CD4-positive, alpha-beta T cell treated with Interferon gamma for 1 hour (primary cell): ENCODE results near the gene TMEM121B.

Source experiments
- DNase-seq: peaks from one replicate; pipeline ENCODE4 v3.0.0-alpha.2; 2020

Gene TMEM121B

GRCh38 chr22:17137861-17138425 is 16.8 kb upstream of the TMEM121B start:
- DNase-seq, result no peak

GRCh38 chr22:17137170-17137569 is 16.0 kb upstream of the TMEM121B start:
- no peak for DNase-seq

- no peak for DNase-seq
Observed at GRCh38 chr22:17135153-17135760, 14.1 kb upstream of the TMEM121B start.

GRCh38 chr22:17133137-17133536 is 12.0 kb upstream of the TMEM121B start:
- no peak for DNase-seq

DNA sequence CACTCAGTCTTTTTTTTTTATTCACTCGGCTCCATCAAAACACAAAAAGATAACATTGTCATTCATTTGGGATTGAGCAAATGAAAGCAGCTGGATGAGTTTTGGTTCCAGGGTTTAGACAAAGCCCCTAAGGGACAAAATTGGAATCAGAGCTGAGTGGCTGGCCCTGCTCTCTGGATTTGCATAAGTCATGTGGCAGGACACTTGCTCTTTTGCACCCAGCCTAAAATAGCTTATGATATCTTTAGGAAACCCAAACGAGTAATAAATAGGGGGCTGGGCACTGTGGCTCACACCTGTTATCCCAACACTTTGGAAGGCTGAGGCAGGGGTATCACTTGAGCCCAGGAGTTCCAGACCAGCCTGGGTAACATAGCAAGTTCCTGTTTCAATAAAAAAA is 11.0 kb upstream of the TMEM121B start:
- DNase-seq, result no peak

- DNase-seq, result no peak
Observed at GRCh38 chr22:17131686-17132085, 10.5 kb upstream of the TMEM121B start.

DNA sequence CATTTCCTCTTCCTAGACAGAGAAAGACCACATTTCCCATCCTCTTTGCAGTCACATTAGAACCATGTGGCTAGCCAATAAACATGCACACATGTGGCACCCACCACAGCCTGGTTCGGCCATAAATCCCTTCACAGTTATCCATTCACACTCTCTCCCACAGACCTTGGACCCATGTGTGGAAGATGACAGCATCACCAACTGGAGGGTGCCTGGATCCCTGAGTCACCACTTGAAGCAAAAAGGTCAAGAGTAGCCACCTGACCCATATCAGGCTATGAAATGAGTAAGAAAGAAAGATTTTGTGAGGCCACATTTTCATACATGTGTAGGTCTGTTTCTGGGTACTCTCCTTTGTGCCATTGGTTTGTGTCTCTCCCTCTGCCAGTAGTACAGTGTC is 9.0 kb upstream of the TMEM121B start:
- DNase-seq, result no peak

- no peak for DNase-seq
Observed at GRCh38 chr22:17120711-17121232, 388 bp downstream of the TMEM121B start.

GRCh38 chr22:17120281-17120680 is 879 bp downstream of the TMEM121B start:
- peak; percentile 50 for DNase-seq

- no peak for DNase-seq
Observed at GRCh38 chr22:17119481-17120202, 1.5 kb downstream of the TMEM121B start.

DNA sequence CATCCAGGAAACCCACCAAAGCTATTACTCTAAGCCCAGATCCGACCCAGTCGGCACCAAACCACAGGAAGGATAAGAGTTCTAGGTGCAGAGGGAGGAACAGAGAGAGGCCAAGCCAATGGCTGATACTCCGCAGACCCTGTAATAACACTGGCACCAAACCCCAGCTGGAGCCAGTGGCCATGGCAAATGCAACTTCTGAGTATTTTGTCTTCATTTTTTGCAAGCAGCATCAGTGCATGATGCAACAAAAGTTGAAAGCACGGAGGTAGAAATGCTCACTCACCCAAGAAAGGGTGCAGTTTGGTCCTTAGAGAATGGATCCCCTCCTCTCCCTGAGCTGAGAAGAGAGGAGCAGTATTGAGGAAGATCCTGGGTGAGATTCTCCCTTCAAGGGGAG is 2.8 kb downstream of the TMEM121B start:
- DNase-seq, result no peak

- no peak for DNase-seq
Observed at GRCh38 chr22:17117890-17118289, 3.3 kb downstream of the TMEM121B start.

GRCh38 chr22:17117400-17117799 is 3.8 kb downstream of the TMEM121B start:
- DNase-seq, result no peak

DNA sequence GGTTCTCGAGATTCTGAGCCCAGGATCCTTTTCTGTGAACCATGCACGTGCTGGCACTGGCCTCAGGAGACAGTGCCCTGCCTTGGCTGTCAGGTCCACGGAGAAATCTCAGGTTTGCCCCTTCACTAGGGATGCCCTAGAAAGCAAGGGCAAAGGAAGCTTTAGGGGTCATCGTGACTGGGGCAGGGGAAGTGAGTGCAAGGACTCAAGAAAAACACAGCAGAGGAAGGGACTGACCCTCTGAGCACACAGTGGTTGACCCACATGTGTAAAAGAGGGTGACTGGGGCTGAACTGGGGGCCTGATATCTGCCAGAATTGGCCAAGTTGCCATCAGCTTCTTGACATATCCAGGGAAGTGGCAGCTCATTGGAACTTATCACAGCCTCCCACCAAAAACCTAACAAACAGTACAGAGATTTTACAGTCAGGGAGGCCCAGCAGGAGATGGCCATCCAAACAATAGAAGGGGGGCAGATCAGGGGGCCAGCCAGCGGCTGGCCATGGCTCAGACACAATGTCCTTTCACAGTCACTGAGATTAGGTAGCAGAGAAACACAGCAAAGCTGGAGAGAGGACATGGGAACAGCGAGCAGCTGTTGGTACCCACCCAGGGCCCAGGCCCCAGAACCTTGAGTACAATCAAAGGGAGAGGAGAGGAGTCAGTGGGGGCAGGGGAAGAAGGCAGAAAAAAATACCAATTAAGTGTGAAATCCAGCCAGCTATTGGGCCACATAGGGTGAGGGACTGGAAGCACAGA is 4.4 kb downstream of the TMEM121B start:
- no peak for DNase-seq

- DNase-seq, result no peak
Observed at GRCh38 chr22:17115945-17116565, 5.1 kb downstream of the TMEM121B start.

GRCh38 chr22:17115236-17115635 is 5.9 kb downstream of the TMEM121B start:
- DNase-seq, result no peak

- DNase-seq, result no peak
Observed at GRCh38 chr22:17114898-17115235, 6.3 kb downstream of the TMEM121B start.

DNA sequence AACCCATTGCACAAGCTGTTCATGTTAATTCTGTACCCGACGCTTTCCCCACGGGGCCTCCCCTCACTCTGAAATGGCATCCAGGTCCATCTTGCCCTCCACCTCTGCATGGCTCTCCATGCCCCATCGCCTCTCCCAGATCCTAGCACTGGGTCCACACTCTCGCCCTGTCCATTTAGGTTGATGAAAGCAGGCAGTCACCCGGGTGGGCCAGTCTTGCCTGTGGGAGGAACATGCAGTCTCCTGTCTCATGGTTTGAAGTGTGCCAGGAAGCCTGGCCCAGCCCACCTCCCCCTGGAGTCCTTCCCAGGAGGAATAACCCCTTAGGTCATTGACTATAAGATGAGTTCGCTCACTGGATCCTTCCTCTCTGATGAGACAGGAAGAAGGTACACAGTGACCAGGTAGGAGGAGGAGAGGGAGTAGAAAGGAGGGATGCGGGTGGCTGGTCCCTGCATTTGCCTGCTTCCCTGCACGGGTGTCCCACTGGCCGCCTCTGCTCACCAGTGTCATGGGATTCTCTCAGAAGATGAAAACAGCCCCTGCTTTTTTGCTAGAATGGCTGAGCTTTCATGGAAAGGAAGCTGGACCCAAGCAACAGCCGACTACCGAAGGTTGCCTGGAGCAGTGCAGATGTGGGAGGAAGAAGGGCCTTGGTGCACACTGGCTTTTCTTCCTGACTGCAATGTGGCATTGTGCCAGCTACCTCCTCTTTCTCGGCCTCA is 6.8 kb downstream of the TMEM121B start:
- DNase-seq, result no peak

- DNase-seq, result no peak
Observed at GRCh38 chr22:17113600-17113999, 7.6 kb downstream of the TMEM121B start.

DNA sequence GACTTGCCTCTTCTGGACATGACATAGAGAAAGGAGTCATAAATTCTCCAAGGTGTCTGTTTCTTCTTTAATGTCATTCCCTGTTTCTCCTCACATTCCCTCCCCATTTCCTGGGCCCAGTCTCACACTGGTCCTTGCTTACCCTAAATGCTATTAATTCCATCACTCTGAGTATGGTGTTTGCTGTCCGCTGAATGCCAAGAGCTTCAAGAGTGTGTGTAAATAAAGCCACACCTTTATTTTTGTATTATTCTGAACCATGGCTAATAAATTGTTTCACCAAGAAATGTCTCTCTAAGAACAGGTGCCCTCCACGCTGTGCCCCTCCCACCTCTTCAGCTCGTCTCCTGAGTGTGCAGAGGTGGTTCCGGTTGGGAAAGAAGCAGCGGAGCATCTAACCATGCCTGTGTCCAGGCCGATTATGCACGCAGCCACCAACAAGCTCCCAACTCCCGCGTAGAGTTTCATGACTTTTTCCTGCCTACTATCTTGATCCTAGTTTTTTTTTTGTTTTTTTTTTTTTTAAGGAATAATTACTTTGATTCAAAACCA is 8.6 kb downstream of the TMEM121B start:
- no peak for DNase-seq

DNA sequence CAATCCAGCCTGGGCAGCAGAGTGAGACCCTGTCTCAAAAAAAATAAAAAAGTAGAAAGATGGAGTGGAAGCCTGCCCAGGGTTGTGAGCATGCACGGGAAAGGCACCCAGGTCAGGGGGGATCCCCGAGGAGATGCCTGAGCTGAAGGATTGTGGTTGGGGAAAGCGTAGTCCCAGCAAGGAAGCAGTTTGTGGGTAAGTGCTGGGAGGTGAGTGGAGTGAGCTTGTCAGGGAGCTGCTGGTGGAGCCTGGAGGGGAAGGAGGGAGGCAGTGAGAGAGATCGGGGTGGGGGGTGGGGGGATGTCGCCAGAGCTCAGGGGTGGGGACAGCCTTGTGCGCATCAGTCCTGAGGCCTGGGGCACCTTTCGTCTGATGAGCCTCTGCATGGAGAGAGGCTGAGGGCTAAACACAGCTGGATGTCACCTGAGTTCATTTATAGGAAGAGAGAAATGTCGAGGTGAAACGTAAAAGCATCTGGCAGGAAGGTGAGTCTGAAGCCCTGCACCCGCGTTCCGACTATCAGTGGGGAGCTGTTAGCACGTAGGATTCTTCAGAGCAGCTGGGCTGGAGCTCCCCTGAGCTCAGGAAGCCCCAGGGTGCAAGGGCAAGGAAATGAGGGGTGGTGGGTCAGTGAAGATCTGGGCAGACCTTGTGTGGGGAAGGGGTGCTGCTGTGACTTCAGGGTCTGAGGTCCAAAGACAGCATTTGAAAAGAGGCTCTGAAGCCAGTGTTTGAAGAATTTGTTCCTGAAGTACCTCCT is 10.2 kb downstream of the TMEM121B start:
- no peak for DNase-seq
